Stomach smooth muscle (tissue), 2 donors: ENCODE results near the gene MIX23.
A peak's percentile ranks its signal among the peaks of the same experiment; 100 is the strongest.

Experiments used
- H3K27ac ChIP-seq: one replicate; pipeline ENCODE4 v1.7.0; 2013; ENCODE audit warnings: mild to moderate bottlenecking, low read length, inconsistent platforms
- H3K27me3 ChIP-seq, 2 donors: one replicate each; pipeline ENCODE4 v1.7.0; 2013; ENCODE audit warnings: low read length in 2 of 2; ENCODE audit not compliant: insufficient read depth in 2 of 2, control insufficient read depth in 1 of 2
- H3K36me3 ChIP-seq, 2 donors: one replicate each; pipeline ENCODE4 v1.7.0; 2013; ENCODE audit warnings: low read length in 2 of 2; ENCODE audit not compliant: control insufficient read depth in 2 of 2, insufficient read depth in 2 of 2
- H3K4me1 ChIP-seq: one replicate; pipeline ENCODE4 v1.7.0; 2013; ENCODE audit warnings: low read length; ENCODE audit not compliant: control insufficient read depth, insufficient read depth
- H3K4me3 ChIP-seq, 2 donors: one replicate each; pipeline ENCODE4 v1.7.0; 2013; ENCODE audit warnings: low read length in 2 of 2
- H3K9ac ChIP-seq, 2 donors: one replicate each; pipeline ENCODE4 v1.7.0; 2013; ENCODE audit warnings: low read length in 2 of 2, mild to moderate bottlenecking in 1 of 2
- H3K9me3 ChIP-seq, 2 donors: one replicate each; pipeline ENCODE4 v1.7.0; 2013; ENCODE audit warnings: low read length in 2 of 2; ENCODE audit not compliant: control insufficient read depth in 2 of 2
- donor health status: healthy.
- donor health status: Pancreatic carcinoma.

Gene MIX23

GRCh38 chr3:122392868-122393844 is 10.1 kb upstream of the MIX23 start:
- Histone ChIP-seq H3K4me3 (no peak overlapping the region), H3K27ac (no peak overlapping the region), H3K9ac (no peak overlapping the region)

GRCh38 chr3:122391681-122392446 is 8.8 kb upstream of the MIX23 start:
- Histone ChIP-seq H3K36me3 (peaks cover 0 to 4% of the 10 kb centered on the region in 2 donors), H3K27me3 (no peaks in the 10 kb centered on the region), H3K9me3 (no peaks in the 10 kb centered on the region), H3K4me1 (no peaks in the 10 kb centered on the region), H3K27ac (no peak overlapping the region), H3K4me3 (no peak overlapping the region), H3K9ac (no peak overlapping the region)

More at GRCh38 chr3:122392868-122393844, 10.1 kb upstream of the MIX23 start:
- Histone ChIP-seq H3K9me3 (no peaks in the 10 kb centered on the region), H3K36me3 (no peaks in the 10 kb centered on the region), H3K27me3 (no peaks in the 10 kb centered on the region), H3K4me1 (no peaks in the 10 kb centered on the region)

DNA sequence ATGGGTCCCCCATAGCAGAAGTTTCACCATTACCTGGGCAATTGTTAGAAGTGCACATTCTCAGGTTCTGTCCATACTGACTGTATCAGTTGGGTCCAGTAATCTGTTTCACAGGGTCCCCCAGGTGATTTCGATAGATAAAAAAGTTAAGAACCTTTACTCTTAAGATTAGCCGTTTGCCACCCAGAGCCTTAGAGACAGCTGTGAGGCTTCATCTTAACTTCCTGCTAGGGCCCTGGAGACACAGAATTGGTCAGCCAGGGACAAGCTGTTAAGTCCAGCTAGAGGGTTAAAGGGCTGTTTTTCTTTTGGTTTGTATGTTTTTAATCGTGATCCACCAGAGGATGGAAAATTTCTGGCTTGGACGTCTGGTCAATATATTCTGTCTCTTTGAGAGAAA is 7.6 kb upstream of the MIX23 start:
- peak overlapping the region in 1 of 2 donors; percentile 23 for H3K9ac ChIP-seq
- peaks cover 0 to 4% of the 10 kb centered on the region in 2 donors for H3K36me3 ChIP-seq
- no peaks in the 10 kb centered on the region for H3K4me1 ChIP-seq
- no peaks in the 10 kb centered on the region for H3K9me3 ChIP-seq
- H3K4me3 ChIP-seq: no peak overlapping the region
- H3K27me3 ChIP-seq: no peaks in the 10 kb centered on the region
- H3K27ac ChIP-seq: peak overlapping the region; percentile 13

DNA sequence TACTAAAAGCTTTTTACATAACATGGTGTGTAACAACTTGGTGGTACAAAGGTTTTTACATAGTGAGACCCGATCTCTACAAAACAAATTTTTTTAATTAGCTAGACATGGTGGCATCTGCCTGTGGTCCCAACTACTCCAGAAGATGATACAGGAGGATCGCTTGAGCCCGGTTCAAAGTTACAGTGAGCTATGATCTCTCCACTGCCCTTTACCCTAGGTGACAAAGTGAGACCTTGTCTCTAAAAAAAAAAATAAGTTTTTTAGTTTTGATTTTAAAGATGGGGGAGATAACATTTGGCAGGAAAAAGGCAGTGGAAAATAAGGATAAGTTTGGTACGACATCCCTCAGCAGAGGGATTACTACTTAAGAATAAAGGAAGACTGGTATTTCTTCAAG is 6.9 kb upstream of the MIX23 start:
- H3K9ac ChIP-seq: no peak overlapping the region
- no peaks in the 10 kb centered on the region for H3K27me3 ChIP-seq
- no peak overlapping the region for H3K4me3 ChIP-seq
- no peak overlapping the region for H3K27ac ChIP-seq
- no peaks in the 10 kb centered on the region for H3K4me1 ChIP-seq
- peaks cover 0 to 4% of the 10 kb centered on the region in 2 donors for H3K36me3 ChIP-seq
- H3K9me3 ChIP-seq: no peaks in the 10 kb centered on the region

DNA sequence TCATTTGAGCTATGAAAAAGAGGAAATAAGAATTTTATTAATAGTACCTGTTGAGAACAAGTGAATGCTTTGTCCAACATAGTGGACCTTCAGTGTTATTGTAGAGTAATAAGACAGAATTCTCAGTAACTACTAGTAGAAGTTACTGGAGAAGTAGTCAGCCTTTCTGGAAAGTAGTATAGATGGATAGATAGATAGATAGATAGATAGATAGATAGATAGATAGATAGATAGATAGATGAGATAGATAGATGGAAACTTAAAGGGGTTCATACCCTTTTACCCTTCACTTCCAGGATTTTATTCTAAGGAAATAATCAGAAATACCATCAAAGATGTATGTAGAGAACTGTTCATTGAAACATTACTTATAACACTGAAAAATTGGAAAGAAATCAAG is 6.2 kb upstream of the MIX23 start:
- Histone ChIP-seq H3K36me3 (peaks cover 0 to 4% of the 10 kb centered on the region in 2 donors), H3K9me3 (no peaks in the 10 kb centered on the region), H3K4me1 (no peaks in the 10 kb centered on the region), H3K27me3 (no peaks in the 10 kb centered on the region), H3K4me3 (no peak overlapping the region), H3K27ac (no peak overlapping the region), H3K9ac (no peak overlapping the region)

DNA sequence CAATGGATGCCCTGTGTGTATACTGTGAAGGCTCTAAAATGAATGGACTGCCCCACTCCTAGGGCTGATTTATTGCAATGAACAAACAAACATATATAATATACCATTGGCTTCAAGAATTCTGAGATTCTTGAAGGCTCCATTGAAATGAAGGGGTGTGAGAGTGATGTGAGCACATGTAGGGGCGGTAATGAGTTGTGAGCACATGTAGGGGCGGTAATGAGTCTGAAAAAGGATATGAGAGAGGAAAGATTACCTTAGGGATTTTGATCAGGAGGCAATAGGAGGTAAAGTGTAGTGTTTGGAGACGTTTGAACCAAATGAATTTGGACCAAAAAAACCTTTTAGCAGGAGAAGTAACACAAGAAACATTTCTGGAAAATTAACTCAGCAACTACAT is 4.7 kb upstream of the MIX23 start:
- Histone ChIP-seq H3K36me3 (peaks cover 0 to 4% of the 10 kb centered on the region in 2 donors), H3K4me1 (peaks cover 5% of the 10 kb centered on the region), H3K9ac (no peak overlapping the region), H3K27ac (no peak overlapping the region), H3K4me3 (no peak overlapping the region), H3K9me3 (no peaks in the 10 kb centered on the region), H3K27me3 (no peaks in the 10 kb centered on the region)

- Histone ChIP-seq H3K4me3 (peak within 1 kb of the TSS; percentile 89 to 94), H3K9ac (peak within 1 kb of the TSS; percentile 88 to 91), H3K36me3 (peaks cover 0 to 4% of the 10 kb centered on the region in 2 donors), H3K4me1 (peaks cover 5% of the 10 kb centered on the region), H3K27ac (peak within 1 kb of the TSS; percentile 85), H3K9me3 (no peaks in the 10 kb centered on the region), H3K27me3 (no peaks in the 10 kb centered on the region)
Measured at GRCh38 chr3:122383771-122384697, 1.0 kb upstream of the MIX23 start, which contains the start of gene FAM162A. FAM162A (plus strand) TSS chr3:122384182; CDS start chr3:122384266, 84 bp downstream.

DNA sequence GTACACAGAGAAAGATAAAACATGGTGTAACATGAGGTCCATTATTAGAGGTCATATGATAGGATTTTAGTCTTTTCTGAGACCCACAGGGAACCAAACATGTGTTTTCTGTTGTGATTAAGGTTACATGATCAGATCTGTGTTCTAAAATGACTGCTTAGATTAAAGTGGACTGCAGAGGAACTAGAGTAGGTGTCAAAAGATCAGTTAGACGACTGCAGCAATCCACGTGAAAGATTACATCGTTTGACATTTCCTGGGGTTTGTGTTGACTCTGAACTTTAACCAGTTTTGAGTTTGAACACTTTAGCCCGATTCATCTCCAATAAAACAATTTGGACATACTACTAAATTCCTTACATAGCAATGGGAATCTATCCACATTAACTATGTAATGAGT is 5.1 kb downstream of the MIX23 start:
- Histone ChIP-seq H3K36me3 (no peaks in the 10 kb centered on the region), H3K9ac (no peak overlapping the region), H3K27ac (no peak overlapping the region), H3K4me1 (no peaks in the 10 kb centered on the region), H3K4me3 (no peak overlapping the region), H3K27me3 (no peaks in the 10 kb centered on the region), H3K9me3 (no peaks in the 10 kb centered on the region)

- H3K9ac ChIP-seq: no peak overlapping the region
- no peak overlapping the region for H3K4me3 ChIP-seq
- peaks cover 2 to 8% of the 10 kb centered on the region in 2 donors for H3K36me3 ChIP-seq
- no peaks in the 10 kb centered on the region for H3K27me3 ChIP-seq
- no peaks in the 10 kb centered on the region for H3K4me1 ChIP-seq
- H3K27ac ChIP-seq: no peak overlapping the region
- no peaks in the 10 kb centered on the region for H3K9me3 ChIP-seq
Measured at GRCh38 chr3:122374034-122374433, 9.0 kb downstream of the MIX23 start.

DNA sequence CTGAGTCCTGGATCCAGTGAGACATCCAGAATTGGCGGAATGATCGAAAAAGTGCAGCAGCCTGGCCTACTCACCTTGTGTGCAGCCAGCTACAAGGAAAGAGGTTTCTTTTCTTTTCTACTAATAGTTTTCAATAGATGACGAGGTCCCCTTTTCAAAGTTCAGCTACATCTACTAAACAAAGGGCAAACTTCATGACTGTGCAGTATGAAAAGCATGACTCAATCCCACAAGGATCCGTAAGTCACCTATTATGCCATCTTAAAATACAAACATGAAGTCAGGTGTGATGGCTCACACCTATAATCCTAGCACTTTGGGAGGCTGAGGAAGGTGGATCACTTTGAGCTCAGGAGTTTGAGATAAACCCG is 16.7 kb downstream of the MIX23 start:
- H3K27ac ChIP-seq: no peak overlapping the region
- H3K9me3 ChIP-seq: no peaks in the 10 kb centered on the region
- H3K4me3 ChIP-seq: no peak overlapping the region
- H3K4me1 ChIP-seq: no peaks in the 10 kb centered on the region
- peaks cover 8 to 25% of the 10 kb centered on the region in 2 donors for H3K36me3 ChIP-seq
- H3K9ac ChIP-seq: no peak overlapping the region
- no peaks in the 10 kb centered on the region for H3K27me3 ChIP-seq
